B cell (primary cell): Measurements from ENCODE around the gene CD74. TPM values are rescaled to one million over a fixed set of nuclear protein-coding genes. Genes with fewer than 3 reads are reported as not detected.

ENCODE experiments used
- ATAC-seq: fragments of 200-7000 bp; cut with Tn5 transposase; one replicate; pipeline ENCODE4 v1.10.0; 2021; ENCODE audit warnings: low read depth, mild to moderate bottlenecking, moderate number of reproducible peaks, moderate library complexity
- CTCF ChIA-PET: fragments of 350-600 bp; sonication (Branson Sonifier 250); formaldehyde crosslinking; loops from one replicate; lab custom pipeline; 2021; ENCODE audit warnings: antibody characterized with exemption, inconsistent platforms; lab: Charles Lee
- POLR2A ChIA-PET: fragments of 350-600 bp; sonication (Branson Sonifier 250); formaldehyde crosslinking; loops from one replicate; lab custom pipeline; 2021; ENCODE audit warnings: antibody characterized with exemption; lab: Charles Lee
- DNase-seq: peaks from one replicate; pipeline ENCODE4 v3.0.0; 2013
- H2AFZ ChIP-seq: 2 replicates; pipeline ENCODE4 v1.6.1; 2012; ENCODE audit warnings: mild to moderate bottlenecking, low read depth, low read length; ENCODE audit not compliant: insufficient read depth, poor library complexity, severe bottlenecking
- H3K27ac ChIP-seq, 2 donors: 1 replicate in 1 of 2; 2 replicates in 1 of 2; pipeline ENCODE4 v1.5.1; 2012 to 2013; ENCODE audit warnings: low read length in 2 of 2, mild to moderate bottlenecking in 2 of 2, moderate library complexity in 1 of 2
- H3K27me3 ChIP-seq, 4 experiments: fragments of 200-600 bp in 1 of 4; sonication (generic) in 1 of 4; replicated peaks in 1 of 4; 1 replicate in 2 of 4; 2 replicates in 2 of 4; pipeline versions ENCODE4 v1.6.1 to v1.7.0; 2013 to 2016; ENCODE audit warnings: low read length in 3 of 4, mild to moderate bottlenecking in 2 of 4, mixed read lengths in 1 of 4, moderate library complexity in 1 of 4; ENCODE audit not compliant: insufficient read depth in 4 of 4, control insufficient read depth in 3 of 4; ENCODE audit errors: control extremely low read depth in 1 of 4
- H3K36me3 ChIP-seq, 2 experiments: replicated peaks in 1 of 2; 1 replicate in 1 of 2; 2 replicates in 1 of 2; pipeline versions ENCODE4 v1.6.1 to v1.7.1; 2013; ENCODE audit warnings: low read length in 1 of 2; ENCODE audit not compliant: insufficient read depth in 2 of 2, control insufficient read depth in 1 of 2; ENCODE audit errors: control extremely low read depth in 1 of 2, extremely low read depth in 1 of 2
- H3K4me1 ChIP-seq, 2 donors: fragments of 200-600 bp in 1 of 2; sonication (generic) in 1 of 2; 1 replicate in 1 of 2; 2 replicates in 1 of 2; pipeline versions ENCODE4 v1.5.1 to v1.6.1; 2013 to 2017; ENCODE audit warnings: low read length in 2 of 2; ENCODE audit not compliant: control insufficient read depth in 2 of 2, insufficient read depth in 2 of 2
- H3K4me2 ChIP-seq: replicated peaks from 2 replicates; pipeline ENCODE3; 2012; ENCODE audit warnings: mild to moderate bottlenecking, low read depth, low read length; ENCODE audit not compliant: poor library complexity, severe bottlenecking
- H3K4me3 ChIP-seq, 5 experiments: fragments of 200-600 bp in 1 of 5; sonication (generic) in 1 of 5; 1 replicate in 3 of 5; 2 replicates in 2 of 5; pipeline versions ENCODE4 v1.5.1 to v1.7.0; 2011 to 2016; ENCODE audit warnings: low read length in 4 of 5, mild to moderate bottlenecking in 4 of 5, low read depth in 2 of 5, control low read depth in 1 of 5, moderate library complexity in 1 of 5; ENCODE audit not compliant: insufficient read depth in 1 of 5; ENCODE audit errors: control extremely low read depth in 1 of 5, extremely low read depth in 1 of 5
- H3K79me2 ChIP-seq: fragments of 200-600 bp; sonication (generic); one replicate; pipeline ENCODE4 v1.6.0; 2016; ENCODE audit warnings: low read length; ENCODE audit not compliant: control insufficient read depth, insufficient read depth
- H3K9ac ChIP-seq: fragments of 200-600 bp; sonication (generic); 2 replicates; pipeline ENCODE4 v1.6.1; 2017; ENCODE audit warnings: mild to moderate bottlenecking, low read length, moderate library complexity
- H3K9me3 ChIP-seq, 3 donors: one replicate each; pipeline versions ENCODE4 v1.6.1 to v1.7.1; 2013; ENCODE audit warnings: low read length in 2 of 3; ENCODE audit not compliant: control insufficient read depth in 2 of 3, insufficient read depth in 1 of 3; ENCODE audit errors: control extremely low read depth in 1 of 3
- H4K20me1 ChIP-seq: 2 replicates; pipeline ENCODE4 v1.6.0; 2012; ENCODE audit warnings: mild to moderate bottlenecking, low read length; ENCODE audit not compliant: insufficient read depth, control insufficient read depth, poor library complexity, severe bottlenecking
- H3K27ac Mint-ChIP-seq: one replicate; pipeline ENCODE4 v1.8.0; 2021; ENCODE audit warnings: mixed read lengths
- H3K27me3 Mint-ChIP-seq: one replicate; pipeline ENCODE4 v1.8.0; 2021; ENCODE audit warnings: mixed read lengths
- H3K4me1 Mint-ChIP-seq: one replicate; pipeline ENCODE4 v1.8.0; 2021; ENCODE audit warnings: mixed read lengths
- H3K4me3 Mint-ChIP-seq: one replicate; pipeline ENCODE4 v1.8.0; 2021; ENCODE audit warnings: mixed read lengths
- H3K9me3 Mint-ChIP-seq: one replicate; pipeline ENCODE4 v1.8.0; 2022; ENCODE audit warnings: mixed read lengths; ENCODE audit not compliant: insufficient read depth
- EZH2 ChIP-seq: IDR thresholded peaks from 2 replicates; pipeline ENCODE4 v1.6.1; 2012; ENCODE audit warnings: borderline replicate concordance, low read depth, mild to moderate bottlenecking, moderate library complexity, low read length; ENCODE audit not compliant: insufficient read depth, poor library complexity, severe bottlenecking
- WGBS: methylation state at CpG from one replicate; pipeline ENCODE4 v1.1.5; 2013; ENCODE audit warnings: missing lambda C conversion rate; ENCODE audit not compliant: insufficient coverage; 5-methylcytosine and 5-hydroxymethylcytosine counted together
- intact Hi-C: fragments of 100-400 bp; cut with micrococcal nuclease; formaldehyde crosslinking; loops from one replicate; pipeline ENCODE4 v1.10.0; 2022
- polyA plus RNA-seq: library from polyadenylated mRNA; depleted of rRNA; stranded (reverse); fragments of >200 nt; gene quantifications from 2 replicates; pipeline ENCODE4 v1.2.3, GENCODE V29; 2012
- total RNA-seq, 2 donors: library from RNA; stranded (reverse); fragments of 120-200 nt in 1 of 2; gene quantifications; 1 replicate in 1 of 2; 2 replicates in 1 of 2; pipeline versions ENCODE4 v1.2.3 to v1.2.4, GENCODE V29; 2013 to 2022
- TF ChIP-seq, protein P1 (sequence below): fragments of 200-600 bp; IDR thresholded peaks from one replicate; pipeline ENCODE4 v1.8.0; 2022; ENCODE audit warnings: antibody characterized with exemption, mild to moderate bottlenecking

Gene CD74
- total and polyA plus RNA-seq, 2 donors (not counting 1 experiment from before 2014, with no cell fraction given): 5,670 to 14,307 TPM

DNA sequence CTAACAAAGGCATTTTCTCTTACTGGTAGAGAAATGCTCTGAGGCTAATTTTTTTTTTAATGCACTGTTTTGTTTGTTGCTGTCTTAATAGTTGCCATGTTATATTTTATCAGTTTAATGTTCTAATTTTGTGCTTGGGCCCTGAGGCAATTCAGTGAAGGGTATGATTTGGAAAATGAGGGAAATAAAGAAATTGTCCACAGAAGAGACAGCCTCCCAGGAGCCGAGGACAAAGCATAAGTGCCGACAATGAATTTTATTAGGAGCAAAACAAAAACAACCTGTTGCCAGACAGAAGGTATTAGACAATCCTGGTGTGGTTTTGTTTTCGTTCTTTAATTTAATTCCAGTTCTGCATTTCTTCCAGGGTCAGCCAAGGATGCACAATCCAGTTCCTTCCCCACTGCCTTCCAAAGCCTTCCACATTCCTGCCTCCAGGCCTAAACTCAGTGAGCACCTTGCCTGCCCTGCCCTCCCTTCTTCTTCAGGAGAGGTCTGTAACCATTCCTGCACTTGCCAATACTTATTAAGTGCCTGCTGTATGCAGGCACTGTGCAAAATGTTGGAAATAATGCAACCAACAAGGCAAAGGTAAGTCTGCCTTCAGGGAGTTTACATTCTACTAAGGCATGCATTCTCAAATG is 59.6 kb downstream of the CD74 start:
- DNase-seq: no peak
- H3K36me3 ChIP-seq: no peaks in the 10 kb centered on the region
- H3K4me2 ChIP-seq: no peak overlapping the region
- POLR2A ChIA-PET: no interaction called here
- peaks cover 14 to 20% of the 10 kb centered on the region in 2 donors for H3K4me1 ChIP-seq
- peaks cover 3% of the 10 kb centered on the region for H4K20me1 ChIP-seq
- H3K27ac ChIP-seq: no peak overlapping the region
- H3K27ac Mint-ChIP-seq: no peak overlapping the region
- no peak overlapping the region for H3K4me3 Mint-ChIP-seq
- H3K27me3 Mint-ChIP-seq: no peaks in the 10 kb centered on the region
- intact Hi-C loops: loop anchor here (10.0 kb wide), 1 partner anchor 212 kb away; no protein-coding TSS in a partner anchor
- no peak overlapping the region for H3K4me3 ChIP-seq
- H3K79me2 ChIP-seq: peaks cover 7% of the 10 kb centered on the region
- no peak for ATAC-seq
- no peaks in the 10 kb centered on the region for H3K9me3 ChIP-seq
- no peak for TF ChIP-seq EZH2
- TF ChIP-seq, protein P1, sequence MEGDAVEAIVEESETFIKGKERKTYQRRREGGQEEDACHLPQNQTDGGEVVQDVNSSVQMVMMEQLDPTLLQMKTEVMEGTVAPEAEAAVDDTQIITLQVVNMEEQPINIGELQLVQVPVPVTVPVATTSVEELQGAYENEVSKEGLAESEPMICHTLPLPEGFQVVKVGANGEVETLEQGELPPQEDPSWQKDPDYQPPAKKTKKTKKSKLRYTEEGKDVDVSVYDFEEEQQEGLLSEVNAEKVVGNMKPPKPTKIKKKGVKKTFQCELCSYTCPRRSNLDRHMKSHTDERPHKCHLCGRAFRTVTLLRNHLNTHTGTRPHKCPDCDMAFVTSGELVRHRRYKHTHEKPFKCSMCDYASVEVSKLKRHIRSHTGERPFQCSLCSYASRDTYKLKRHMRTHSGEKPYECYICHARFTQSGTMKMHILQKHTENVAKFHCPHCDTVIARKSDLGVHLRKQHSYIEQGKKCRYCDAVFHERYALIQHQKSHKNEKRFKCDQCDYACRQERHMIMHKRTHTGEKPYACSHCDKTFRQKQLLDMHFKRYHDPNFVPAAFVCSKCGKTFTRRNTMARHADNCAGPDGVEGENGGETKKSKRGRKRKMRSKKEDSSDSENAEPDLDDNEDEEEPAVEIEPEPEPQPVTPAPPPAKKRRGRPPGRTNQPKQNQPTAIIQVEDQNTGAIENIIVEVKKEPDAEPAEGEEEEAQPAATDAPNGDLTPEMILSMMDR: no peak
- no peak overlapping the region for H2AFZ ChIP-seq
- H3K9ac ChIP-seq: no peak overlapping the region
- H3K27me3 ChIP-seq: no peaks in the 10 kb centered on the region
- CTCF ChIA-PET: no interaction called here
- 90% methylated on average over 2 of the region's 3 CpGs for WGBS
- H3K9me3 Mint-ChIP-seq: no peaks in the 10 kb centered on the region
- peaks cover 19% of the 10 kb centered on the region for H3K4me1 Mint-ChIP-seq

DNA sequence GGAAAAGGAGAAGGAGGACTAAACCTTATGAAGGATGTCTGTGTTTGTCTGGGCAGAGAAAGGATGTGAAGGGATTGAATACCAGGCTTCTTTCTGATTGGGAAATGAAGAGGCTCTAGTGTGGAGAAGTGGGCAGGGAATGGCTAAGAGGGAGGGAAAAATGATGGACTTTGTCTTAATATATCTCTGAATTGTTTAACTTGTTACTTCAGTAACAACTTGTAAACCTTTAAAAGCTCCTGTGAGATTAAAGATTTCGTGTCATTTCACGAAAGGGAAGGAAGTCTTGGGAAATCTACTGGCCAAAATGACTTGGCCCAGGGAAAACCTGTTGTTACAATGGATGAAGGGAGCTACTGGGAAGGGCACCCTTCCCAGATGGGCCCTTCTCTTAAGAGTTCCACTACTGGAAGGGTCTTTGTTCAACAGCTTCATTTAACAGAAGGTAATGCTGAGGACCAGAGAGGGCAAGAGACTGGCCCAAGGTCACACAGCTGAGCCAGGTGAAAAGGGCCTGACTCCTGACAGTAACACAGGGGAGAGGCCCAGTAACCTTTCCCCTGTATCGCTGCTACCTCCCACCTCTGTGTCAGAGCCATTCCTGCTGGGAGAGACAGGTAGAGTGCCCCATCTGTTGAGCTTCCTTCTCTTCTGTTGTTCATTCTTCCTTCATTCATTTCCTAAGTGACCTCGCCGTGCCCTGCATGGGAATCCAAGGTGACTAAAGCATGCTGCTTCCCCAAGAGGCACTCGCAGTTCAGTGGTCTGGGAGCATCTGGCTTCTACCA is 60.3 kb downstream of the CD74 start:
- H3K9me3 ChIP-seq: no peaks in the 10 kb centered on the region
- no peak overlapping the region for H3K4me2 ChIP-seq
- H3K79me2 ChIP-seq: no peaks in the 10 kb centered on the region
- no peak overlapping the region for H2AFZ ChIP-seq
- no peak overlapping the region for H3K9ac ChIP-seq
- no peak overlapping the region for H3K27ac Mint-ChIP-seq
- WGBS: no CpG with 5 or more reads among the region's 6 CpGs
- no peak overlapping the region for H3K27ac ChIP-seq
- H3K4me3 Mint-ChIP-seq: no peak overlapping the region
- no peak for TF ChIP-seq EZH2
- TF ChIP-seq, protein P1: no peak
- peaks cover 12 to 16% of the 10 kb centered on the region in 2 donors for H3K4me1 ChIP-seq
- H3K4me3 ChIP-seq: no peak overlapping the region
- no peaks in the 10 kb centered on the region for H3K27me3 Mint-ChIP-seq
- H4K20me1 ChIP-seq: no peaks in the 10 kb centered on the region
- CTCF ChIA-PET: no interaction called here
- no peaks in the 10 kb centered on the region for H3K9me3 Mint-ChIP-seq
- POLR2A ChIA-PET: interaction anchor here (0.6 kb wide), 1 partner anchor 57 kb away, joined by 3 read pairs; no protein-coding TSS in a partner anchor
- H3K27me3 ChIP-seq: no peaks in the 10 kb centered on the region
- intact Hi-C loops: loop anchor here (10.0 kb wide), 1 partner anchor 212 kb away; no protein-coding TSS in a partner anchor
- DNase-seq (no peak), ATAC-seq (no peak)
- H3K4me1 Mint-ChIP-seq: peaks cover 14% of the 10 kb centered on the region
- H3K36me3 ChIP-seq: no peaks in the 10 kb centered on the region
